ENCODE measurements around the gene C9orf72.

C9orf72 gene

DNA sequence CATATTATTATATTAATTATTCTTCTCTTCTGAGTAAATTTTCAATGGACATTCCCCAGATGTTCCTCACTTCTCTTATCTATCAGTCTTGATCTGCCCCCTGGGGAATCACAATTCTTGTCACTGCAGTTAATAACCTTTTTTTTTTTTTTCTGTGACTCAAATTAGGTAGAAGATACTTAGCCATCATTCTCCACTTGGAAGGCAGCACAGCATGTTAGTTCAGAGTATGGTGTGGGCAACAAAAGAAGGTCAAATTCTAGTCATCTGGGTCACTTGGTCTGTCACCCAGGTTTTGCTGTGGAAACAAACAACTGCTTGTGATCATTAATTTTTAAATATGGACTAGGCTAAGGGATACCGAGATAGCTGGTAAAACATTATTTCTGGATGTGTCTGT is 35.5 kb downstream of the C9orf72 start:
- no peak for DNase-seq (ENCODE audit: low read depth)

- DNase-seq (ENCODE audit: low read depth) = no peak
Observed at GRCh38 chr9:27537027-27537435, 36.2 kb downstream of the C9orf72 start.

DNA sequence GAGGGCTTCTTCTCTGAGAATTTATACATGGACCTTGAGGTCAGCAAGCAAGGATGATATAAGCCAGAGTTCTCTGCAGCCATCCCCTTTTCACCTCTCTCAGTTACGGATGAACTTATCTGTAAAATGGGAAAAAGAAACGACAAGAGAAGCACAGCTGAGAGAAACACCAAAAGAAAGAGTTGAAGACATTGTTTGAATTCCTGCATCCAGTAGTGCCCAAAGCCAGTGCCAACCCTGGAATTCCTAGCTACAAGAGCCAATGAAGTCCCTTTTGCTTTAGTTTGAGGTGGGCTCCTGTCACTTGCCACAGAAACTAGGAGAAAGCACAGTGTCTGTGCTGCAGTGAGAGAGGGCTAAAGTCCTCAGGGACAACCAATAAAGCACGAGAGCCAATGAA is 37.1 kb downstream of the C9orf72 start:
- DNase-seq (ENCODE audit: low read depth) = no peak

DNA sequence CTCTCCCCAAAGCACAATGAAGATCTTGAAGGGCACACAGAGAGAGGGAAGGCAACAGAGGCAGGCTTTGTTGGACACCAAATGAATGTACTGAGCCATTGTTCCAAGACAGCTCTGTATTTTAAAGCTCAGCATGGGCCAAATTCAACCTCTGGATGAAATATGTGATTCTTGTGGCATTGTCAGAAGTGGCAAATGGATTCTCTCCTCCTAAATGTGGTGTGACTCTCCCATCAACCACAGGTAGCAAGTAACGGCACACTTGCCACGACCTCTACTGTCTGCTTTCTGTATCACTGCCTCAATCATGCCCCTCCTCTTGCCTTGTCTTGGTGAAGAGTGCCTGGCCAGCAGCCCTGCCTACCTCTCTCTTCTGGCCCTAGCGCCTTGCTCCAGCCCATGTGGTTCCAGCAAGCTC is 37.6 kb downstream of the C9orf72 start:
- DNase-seq (ENCODE audit: low read depth) = no peak

GRCh38 chr9:27534658-27535209 is 38.5 kb downstream of the C9orf72 start:
- DNase-seq (ENCODE audit: low read depth) = no peak

GRCh38 chr9:27534131-27534530 is 39.1 kb downstream of the C9orf72 start:
- DNase-seq (ENCODE audit: low read depth) = no peak

DNA sequence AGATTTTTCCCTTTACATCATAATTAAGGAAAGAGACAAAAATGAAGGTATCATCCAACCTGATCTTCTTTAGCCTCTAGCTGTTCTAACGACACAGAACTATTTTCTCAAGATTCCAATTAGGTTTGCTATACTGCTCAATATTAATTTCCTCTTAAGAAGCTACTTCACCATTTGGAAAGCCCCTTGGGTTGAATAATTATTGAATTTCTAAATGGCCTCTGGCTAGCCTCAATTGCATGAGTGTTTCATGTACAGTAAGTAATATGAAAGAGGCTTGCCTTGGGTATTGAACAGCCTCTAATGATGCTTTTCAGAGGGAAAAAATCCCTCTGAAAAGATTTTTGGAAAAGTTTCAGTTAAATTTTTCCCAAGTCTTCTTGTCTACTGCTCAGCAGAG is 40.0 kb downstream of the C9orf72 start:
- no peak for DNase-seq (ENCODE audit: low read depth)

DNA sequence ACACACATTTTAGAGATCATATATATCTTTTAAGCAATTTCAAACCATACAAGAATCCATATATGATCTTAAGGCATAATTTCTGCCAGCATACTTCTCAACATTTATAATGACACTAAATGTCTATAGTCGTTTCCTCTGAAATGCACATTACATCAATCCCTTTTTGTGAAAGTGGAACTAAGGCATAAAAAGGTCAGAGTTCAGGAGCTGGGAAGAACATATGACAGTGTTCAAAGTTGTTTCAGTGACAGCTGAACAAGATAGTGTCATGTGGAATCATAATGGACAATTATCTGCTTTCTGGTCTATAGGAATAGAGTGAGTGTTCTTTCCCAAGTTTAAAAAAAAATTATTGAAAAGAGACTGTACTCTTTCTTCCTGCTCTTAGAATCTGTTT is 41.2 kb downstream of the C9orf72 start:
- DNase-seq (ENCODE audit: low read depth) = no peak

- DNase-seq (ENCODE audit: low read depth) = no peak
Observed at GRCh38 chr9:27530915-27531755, 42.1 kb downstream of the C9orf72 start.

DNA sequence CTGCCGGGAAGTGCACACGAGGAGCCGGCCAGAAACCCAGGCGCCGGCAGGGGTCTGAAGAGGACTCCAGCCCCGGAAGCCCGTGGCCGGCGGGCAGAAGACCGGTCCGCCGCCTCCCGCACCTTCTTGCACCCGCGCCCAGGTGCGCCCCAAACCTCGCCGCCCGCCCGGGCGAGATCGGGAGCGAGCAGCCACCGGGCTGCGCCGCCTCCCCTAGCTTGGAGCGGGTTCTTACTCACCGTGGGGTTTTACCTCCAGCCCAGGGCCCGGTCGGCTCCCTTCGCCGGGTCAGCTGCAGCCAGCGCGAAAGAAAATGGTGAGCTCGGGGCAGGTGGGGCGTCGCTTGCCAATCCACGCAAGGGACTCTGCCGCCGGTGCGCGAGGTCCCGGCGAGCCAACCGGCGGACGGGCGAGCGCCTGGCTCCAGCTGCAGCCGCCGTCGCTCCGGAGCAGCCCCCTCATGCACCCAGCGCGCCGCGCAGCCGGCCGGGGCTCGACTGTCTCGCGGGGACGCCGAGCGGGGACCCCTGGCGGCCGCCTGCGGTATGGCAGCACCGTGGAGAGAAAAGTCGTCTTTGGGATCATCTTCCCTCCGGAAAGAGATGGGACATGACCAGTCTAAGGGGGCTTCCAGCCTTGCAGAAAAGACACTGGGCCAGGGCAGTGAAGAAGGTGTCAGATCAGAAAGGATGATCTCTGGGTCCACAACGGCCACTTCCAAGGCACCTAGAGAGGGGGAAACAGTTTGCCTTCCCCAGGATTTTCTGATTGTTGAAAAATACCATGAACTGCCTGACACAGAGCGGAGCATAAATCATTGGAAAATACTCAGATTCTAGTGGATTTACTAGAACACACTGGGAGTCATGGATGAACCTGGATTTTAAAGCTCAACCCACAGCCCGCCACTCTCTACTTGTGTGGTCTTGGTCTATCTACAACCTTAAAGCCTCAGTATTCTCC is 43.7 kb downstream of the C9orf72 start, which contains the start of gene MOB3B:
MOB3B (minus strand) TSS at position 499 of the 963 bp plus-strand sequence. CDS start 74,264 bp downstream, outside the sequence.
- DNase-seq (ENCODE audit: low read depth) = peak; percentile 76

DNA sequence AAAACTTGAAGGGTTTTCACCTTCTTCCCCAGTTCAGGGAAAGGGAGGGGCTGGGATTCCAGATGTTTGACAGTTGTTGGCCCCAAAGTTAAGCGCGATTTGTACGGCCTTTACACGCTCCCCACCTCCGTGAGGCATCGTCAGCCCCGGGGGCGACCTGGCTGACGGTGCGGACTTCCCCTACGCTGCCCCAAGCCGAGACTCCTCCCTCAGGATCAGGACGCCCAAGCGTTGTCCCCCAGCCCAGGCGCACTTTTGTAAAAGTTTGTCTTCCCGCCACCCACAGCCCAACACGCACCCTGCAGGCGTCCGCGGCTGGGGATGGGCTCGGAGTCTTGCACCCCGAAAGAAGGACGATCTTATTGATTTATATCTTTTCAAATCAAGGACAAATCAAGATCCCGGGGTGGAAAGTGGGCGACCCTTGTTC is 44.4 kb downstream of the C9orf72 start:
- peak; percentile 39 for DNase-seq (ENCODE audit: low read depth)

GRCh38 chr9:27528076-27528885 is 45.0 kb downstream of the C9orf72 start:
- peak; percentile 40 for DNase-seq (ENCODE audit: low read depth)

- DNase-seq (ENCODE audit: low read depth) = no peak
Observed at GRCh38 chr9:27527702-27528075, 45.6 kb downstream of the C9orf72 start.

DNA sequence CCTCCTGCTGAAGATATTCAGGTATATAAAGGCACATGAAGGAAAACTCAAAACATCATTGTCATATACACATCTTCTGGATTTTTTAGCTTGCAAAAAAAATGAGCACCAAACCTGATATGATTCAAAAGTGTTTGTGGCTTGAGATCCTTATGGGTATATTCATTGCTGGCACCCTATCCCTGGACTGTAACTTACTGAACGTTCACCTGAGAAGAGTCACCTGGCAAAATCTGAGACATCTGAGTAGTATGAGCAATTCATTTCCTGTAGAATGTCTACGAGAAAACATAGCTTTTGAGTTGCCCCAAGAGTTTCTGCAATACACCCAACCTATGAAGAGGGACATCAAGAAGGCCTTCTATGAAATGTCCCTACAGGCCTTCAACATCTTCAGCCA is 49.0 kb downstream of the C9orf72 start, which contains the start of gene IFNK:
IFNK (plus strand) TSS at position 55 of the 400 bp plus-strand sequence; CDS start at position 102, 47 bp downstream.
- DNase-seq (ENCODE audit: low read depth) = no peak

- DNase-seq (ENCODE audit: low read depth) = no peak
Observed at GRCh38 chr9:27523141-27523540, 50.1 kb downstream of the C9orf72 start.

DNA sequence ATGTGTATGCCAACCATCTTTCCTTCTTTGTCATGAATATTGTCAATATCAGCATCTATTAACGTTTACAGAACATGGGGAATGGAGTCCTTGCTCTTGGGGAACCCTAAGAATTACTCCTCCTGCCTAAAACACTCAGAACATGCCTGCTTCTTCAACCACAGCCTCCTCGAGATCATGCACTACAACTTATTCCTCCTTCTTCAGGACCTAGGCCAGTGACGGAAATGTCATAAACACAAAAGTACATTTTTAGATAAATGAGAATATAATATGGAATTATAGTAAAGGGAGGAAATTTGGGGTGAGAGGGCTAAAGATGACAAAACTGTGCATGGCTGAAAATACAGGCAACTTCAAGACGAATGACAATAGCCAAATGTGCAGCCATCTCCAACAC is 52.3 kb downstream of the C9orf72 start:
- DNase-seq (ENCODE audit: low read depth) = no peak

- no peak for DNase-seq (ENCODE audit: low read depth)
Observed at GRCh38 chr9:27519466-27520465, 53.5 kb downstream of the C9orf72 start.

DNA sequence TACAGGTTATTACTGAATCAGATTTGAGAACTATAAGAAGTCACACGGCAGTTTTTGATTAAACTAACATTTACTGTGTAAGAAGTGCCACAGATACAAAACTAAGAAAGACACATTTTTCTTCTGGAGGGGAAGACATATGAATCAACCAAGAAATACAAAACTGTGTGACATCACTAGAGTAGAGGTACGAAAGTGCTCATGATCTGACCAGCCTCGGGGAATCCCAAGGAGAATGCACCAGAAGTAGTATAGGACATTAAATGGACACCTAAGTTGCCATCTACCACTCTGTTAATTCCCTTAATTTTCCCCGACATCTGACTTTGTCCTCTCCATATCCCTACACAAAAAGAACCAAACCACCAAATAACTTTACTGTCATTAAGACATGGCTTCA is 54.5 kb downstream of the C9orf72 start:
- no peak for DNase-seq (ENCODE audit: low read depth)

GRCh38 chr9:27518006-27518405 is 55.3 kb downstream of the C9orf72 start:
- no peak for DNase-seq (ENCODE audit: low read depth)

GRCh38 chr9:27514551-27514950 is 58.7 kb downstream of the C9orf72 start:
- DNase-seq (ENCODE audit: low read depth) = no peak
